ENCODE measurements around the gene CEP70. TPM values are rescaled to one million over a fixed set of nuclear protein-coding genes. Genes with fewer than 3 reads are reported as not detected.

The CEP70 gene
- total and polyA plus RNA-seq, 10 of the 15 experiments (the other 5 are each of a cell fraction or from before 2014, with no cell fraction given) = 1.4 to 9.3 (median 2.2) TPM

GRCh38 chr3:138473391-138473790 lies 120.7 kb downstream of the CEP70 start:
- ATAC-seq (no peak), FAIRE-seq (no peak), DNase-seq (ENCODE audit: low read depth, low spot score) (no peak)
- peaks cover 0 to 2% of the 10 kb centered on the region in 2 experiments; a peak in 2 of 4 replicates for H3K27me3 ChIP-seq (replicated peaks in 1 of 2; ENCODE audit: control insufficient read depth in 2 of 2, insufficient read depth in 2 of 2, low read length in 1 of 2)
- CTCF ChIA-PET = interaction anchor here (0.5 to 1.5 kb wide), 2 partner anchors 25 to 461 kb away, joined by 3 to 4 read pairs; no protein-coding TSS in a partner anchor
- H4K20me1 ChIP-seq (ENCODE audit: control insufficient read depth, insufficient read depth) = no peaks in the 10 kb centered on the region
- no peaks in the 10 kb centered on the region for H3K4me1 ChIP-seq (ENCODE audit: control insufficient read depth, insufficient read depth, low read length)
- no peak overlapping the region for H2AFZ ChIP-seq (ENCODE audit: control insufficient read depth, low read depth, low read length)
- H3K9ac ChIP-seq (ENCODE audit: control insufficient read depth, insufficient read depth, low read length) = no peak overlapping the region
- POLR2A ChIA-PET = no interaction called here
- H3K79me2 ChIP-seq (ENCODE audit: control insufficient read depth, insufficient read depth, low read length) = no peaks in the 10 kb centered on the region
- H3K27ac ChIP-seq (ENCODE audit: control insufficient read depth, insufficient read depth) = no peak overlapping the region
- in situ Hi-C loops (cut with MboI) (no loop called here), intact Hi-C loops (cut with micrococcal nuclease; ENCODE audit: unreplicated experiment) (no loop called here)
- no peaks in the 10 kb centered on the region for H3K36me3 ChIP-seq (ENCODE audit: control insufficient read depth in 2 of 2, insufficient read depth in 2 of 2, low read length in 1 of 2)
- H3K4me3 ChIP-seq = no peak overlapping the region
- TF ChIP-seq CHD1 (IDR thresholded peaks at IDR 0.05; ENCODE audit: low read depth, low read length) = no peak
- no peak for TF ChIP-seq SMARCA5 (IDR thresholded peaks at IDR 0.05)
- TF ChIP-seq RBBP5 (conservative IDR thresholded peaks at IDR 0.05) = no peak
- no peak for TF ChIP-seq MXI1 (IDR thresholded peaks at IDR 0.05; ENCODE audit: low read depth, low read length)
- no peak for TF ChIP-seq BCLAF1 (IDR thresholded peaks at IDR 0.05)
- no peak for TF ChIP-seq NFIC (IDR thresholded peaks at IDR 0.05; ENCODE audit: low read depth, low read length)
- TF ChIP-seq ZSCAN29 (IDR thresholded peaks at IDR 0.05) = no peak
- no peak for TF ChIP-seq YBX1 (IDR thresholded peaks at IDR 0.05)
- H3K9me3 ChIP-seq (replicated peaks; ENCODE audit: control insufficient read depth, insufficient read depth, low read length) = no peaks in the 10 kb centered on the region
- BruUV-seq (replicated peaks) = no TSS peak
- RAD21 ChIA-PET (ENCODE audit: unreplicated experiment) = no interaction called here
- SMC1A ChIA-PET (ENCODE audit: uncharacterized antibody, unreplicated experiment) = no interaction called here
- H3K4me2 ChIP-seq (ENCODE audit: control insufficient read depth, insufficient read depth) = no peak overlapping the region
- WGBS (ENCODE audit: insufficient coverage, insufficient replicate concordance, low lambda C conversion rate, missing lambda C conversion rate) = 64% methylated on average over 8 of the region's 8 CpGs

All from GM12878 (cell line).